Amniotic stem cell (primary cell): Measurements from ENCODE around the gene TRPM5.

Experiments
- DNase-seq: peaks from one replicate; lab custom pipeline; 2025; lab: John Stamatoyannopoulos, UW

The TRPM5 gene

GRCh38 chr11:2420502-2421225, 23.6 kb downstream of the TRPM5 start:
- peak; percentile 52 for DNase-seq

DNA sequence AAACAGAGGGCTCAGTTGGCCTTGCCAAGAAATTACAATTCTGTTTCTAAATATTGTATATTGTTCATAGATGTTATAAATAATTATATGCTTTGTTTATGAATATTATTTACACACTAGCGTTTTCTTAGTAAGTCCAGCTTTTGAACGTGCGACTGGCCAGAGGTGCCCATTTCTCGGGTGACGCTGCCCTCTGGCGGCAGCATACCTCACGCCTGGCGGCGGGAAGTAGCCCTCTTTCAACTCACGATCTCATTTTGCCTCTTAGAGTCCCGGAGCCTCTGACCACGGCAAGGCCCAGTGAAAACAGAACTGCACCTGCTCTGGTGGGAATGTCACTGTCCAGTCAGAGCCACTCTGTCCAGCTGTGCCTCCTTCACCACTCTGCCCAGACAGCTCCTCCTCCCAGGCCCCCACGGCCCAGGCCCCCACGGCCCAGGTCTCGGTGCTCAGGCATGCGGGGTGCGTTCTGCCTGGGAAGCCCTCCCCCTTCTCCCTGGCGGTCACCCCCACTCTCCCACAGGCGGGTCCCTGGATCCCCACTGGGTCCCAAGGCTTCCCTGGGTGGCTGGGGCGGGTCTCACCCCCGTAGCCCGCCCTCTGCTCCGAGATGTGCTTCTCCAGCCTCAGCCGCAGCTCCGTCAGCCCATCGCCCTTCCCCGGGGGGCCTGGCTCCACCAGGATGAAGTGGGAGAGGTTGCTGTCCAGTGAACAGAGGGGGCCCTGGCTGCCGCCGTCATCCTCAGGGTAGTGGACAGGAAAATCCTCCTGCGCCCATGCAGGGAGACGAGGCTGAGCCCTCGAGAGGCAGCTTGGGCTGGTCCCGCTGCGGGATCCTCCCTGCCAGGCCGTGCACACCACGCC, 24.4 kb downstream of the TRPM5 start:
- peak; percentile 45 for DNase-seq

- DNase-seq = no peak
These were observed 25.5 kb downstream of the TRPM5 start for GRCh38 chr11:2418693-2419360.

- no peak for DNase-seq
These were observed 26.2 kb downstream of the TRPM5 start for GRCh38 chr11:2417856-2418692.

- no peak for DNase-seq
These were observed 27.5 kb downstream of the TRPM5 start for GRCh38 chr11:2416765-2417164.

- no peak for DNase-seq
These were observed 28.5 kb downstream of the TRPM5 start for GRCh38 chr11:2415601-2416380.

GRCh38 chr11:2415171-2415570, 29.1 kb downstream of the TRPM5 start:
- DNase-seq = no peak

DNA sequence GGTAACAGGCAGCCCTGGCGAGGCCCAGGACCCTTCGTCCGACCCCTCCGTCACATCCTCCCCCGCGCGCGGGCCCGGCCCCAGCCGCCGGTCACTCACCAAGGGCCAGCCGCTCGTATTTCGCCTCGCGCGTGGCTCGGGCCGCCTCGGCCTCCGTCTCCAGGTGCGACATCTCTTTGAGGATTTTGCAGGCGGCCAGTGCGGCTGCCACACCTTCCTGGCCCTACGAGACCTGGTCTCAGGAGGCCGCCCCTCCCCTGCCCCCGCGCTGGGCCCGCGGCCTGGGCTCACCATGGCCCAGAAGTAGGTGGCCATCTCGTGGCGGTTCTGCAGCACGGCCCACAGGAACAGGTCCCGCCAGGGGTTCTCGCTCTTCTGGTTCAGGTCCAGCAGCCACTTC, 29.7 kb downstream of the TRPM5 start:
- no peak for DNase-seq

- no peak for DNase-seq
These were observed 30.4 kb downstream of the TRPM5 start for GRCh38 chr11:2413742-2414579.

- DNase-seq = no peak
These were observed 32.0 kb downstream of the TRPM5 start for GRCh38 chr11:2412323-2412722.

GRCh38 chr11:2411446-2412305, 32.6 kb downstream of the TRPM5 start:
- no peak for DNase-seq

DNA sequence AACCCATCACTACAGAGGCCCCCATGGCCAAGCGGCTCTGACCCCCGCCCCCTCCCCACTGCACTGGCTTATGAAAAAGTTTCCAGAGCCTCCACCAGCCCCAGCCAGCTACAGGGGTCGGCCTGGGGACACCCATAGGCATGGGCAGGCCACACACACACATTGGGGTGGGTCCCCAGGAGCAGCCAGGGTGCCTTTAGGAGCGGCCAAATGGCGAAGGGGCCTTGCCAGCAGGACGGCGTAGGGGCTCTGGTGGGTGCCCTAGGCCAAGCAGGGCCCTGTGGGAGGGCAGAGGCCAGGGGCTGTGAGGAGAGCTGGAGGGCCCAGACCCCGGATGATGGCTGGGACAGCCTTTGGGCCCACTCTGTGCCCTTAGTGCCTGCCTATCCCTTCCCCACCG, 33.7 kb downstream of the TRPM5 start:
- no peak for DNase-seq

DNA sequence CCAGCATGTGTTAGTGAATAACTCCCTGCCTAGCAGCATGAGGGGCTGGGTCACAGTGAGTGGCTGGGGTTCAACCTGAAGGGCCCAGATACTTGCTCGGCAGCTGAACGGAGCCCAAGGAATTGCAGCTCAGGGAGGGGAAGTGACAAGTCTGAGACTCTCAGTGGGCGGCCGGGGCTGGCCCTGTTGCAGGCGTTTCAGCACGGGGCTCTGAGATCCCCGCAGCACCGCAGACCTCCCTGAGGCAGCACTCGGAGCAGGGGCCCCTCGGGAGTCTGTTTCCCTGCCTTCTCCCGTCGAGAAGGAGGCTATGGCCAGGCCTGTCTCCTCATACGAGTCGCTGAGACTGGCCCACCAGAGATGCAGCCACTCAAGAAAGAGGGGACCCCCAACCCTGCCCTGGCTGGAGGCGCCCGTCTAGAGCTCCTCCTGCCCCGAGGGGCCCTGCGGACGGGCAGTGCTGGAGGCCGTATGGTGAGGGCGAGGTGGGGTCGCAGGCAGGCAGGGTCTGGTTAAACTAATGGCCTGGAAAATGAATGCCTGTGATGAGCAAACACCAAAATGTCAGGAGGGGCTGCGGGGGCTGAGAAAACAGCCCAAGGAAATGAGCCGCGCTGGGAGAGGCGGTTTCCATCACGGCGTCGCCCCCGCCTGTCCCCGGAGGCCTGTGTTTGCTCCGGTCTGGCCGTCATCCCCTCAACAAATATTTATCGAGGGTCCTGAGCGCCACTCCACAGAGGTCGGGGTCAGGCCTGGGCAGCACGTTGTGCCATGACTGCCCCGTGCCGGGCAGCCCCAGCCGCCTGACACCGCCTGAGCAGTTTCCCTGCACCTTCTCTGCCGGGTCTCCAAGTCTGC, 34.5 kb downstream of the TRPM5 start:
- no peak for DNase-seq

GRCh38 chr11:2409126-2409525, 35.2 kb downstream of the TRPM5 start:
- no peak for DNase-seq

DNA sequence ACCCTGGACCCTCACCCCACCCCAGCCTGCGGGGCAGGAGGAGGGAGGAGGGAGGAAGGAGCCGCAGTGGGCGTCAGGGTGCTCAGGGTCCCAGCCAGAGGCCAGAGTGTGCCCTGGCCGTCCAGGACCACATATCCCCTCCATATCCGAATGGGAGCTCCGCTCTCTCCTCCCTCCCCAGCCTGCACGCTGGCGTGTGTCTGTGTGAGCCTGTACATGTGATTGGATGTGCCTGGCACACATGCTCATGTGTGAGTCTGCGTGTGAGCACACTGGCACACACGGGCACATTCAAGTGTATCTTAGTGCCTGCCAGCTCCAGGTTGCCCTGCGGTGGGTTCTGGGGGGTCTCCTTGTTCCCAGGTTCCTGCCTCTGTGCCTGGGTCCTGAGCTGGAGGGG, 35.6 kb downstream of the TRPM5 start:
- DNase-seq = no peak

DNA sequence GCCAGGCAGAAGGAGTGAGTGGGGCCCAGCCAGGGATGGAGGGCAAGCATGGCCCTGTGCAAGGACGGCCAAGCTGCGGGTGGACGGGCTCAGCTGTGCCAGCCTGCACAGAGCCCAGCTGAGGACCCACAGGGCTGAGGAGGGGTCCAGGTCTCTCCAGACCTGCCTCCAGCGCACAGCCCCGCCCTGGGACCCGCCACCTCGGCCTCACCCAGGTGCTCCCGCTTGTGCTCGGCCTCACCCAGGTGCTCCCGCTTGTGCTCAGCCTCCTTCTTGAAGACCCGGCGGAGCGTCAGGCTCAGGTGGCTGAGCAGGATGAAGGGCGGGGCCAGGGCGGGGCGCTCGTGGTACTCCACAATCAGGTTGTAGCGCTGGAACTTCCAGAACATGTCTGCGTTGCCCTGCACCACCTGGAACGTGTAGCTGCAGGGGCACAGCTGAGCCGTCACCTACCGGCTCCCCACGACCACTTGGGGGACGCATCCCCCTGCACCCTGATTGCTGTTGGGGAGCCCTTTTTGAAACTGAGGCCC, 37.4 kb downstream of the TRPM5 start:
- no peak for DNase-seq

GRCh38 chr11:2406451-2406850, 37.9 kb downstream of the TRPM5 start:
- no peak for DNase-seq

DNA sequence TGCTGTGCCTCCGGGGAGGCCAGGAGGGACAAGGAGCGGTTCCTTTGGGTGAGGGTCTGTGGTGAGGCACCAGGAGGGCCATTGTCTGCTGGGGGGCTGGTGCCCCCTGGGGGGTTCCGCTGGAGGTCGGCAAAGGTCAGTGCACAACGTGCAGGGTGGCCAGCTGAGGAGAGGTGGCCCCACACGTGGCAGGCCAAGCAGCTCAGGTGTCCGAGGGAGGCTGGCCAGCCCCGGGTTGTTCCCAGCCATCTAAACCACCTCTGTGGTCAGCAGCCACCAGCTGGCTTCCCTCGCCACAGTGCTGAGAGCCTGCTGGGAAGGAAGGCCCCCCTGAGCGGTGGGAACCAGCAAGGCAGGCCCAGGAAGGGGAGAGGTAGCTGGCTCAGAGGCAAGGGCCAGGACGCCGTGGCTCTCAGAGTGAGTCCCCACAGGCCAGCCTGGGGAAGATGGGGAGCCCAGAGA, 39.5 kb downstream of the TRPM5 start:
- DNase-seq = no peak
